PC-3 (cell line): ENCODE results near the gene INAVA. TPM values are rescaled to one million over a fixed set of nuclear protein-coding genes. Genes with fewer than 3 reads are reported as not detected.

Experiments used
- ATAC-seq: fragments of 200-7000 bp; cut with Tn5 transposase; 2 replicates; pipeline ENCODE4 v1.9.1; 2020; ENCODE audit warnings: mild to moderate bottlenecking, moderate library complexity
- BruUV-seq: library from RNA; stranded (reverse); fragments of 400-500 nt; replicated peaks from 2 replicates; lab custom pipeline; 2021; lab: Mats Ljungman, UMichigan
- CTCF ChIA-PET: fragments of 300-600 bp; sonication (Branson Sonifier 250); formaldehyde crosslinking; loops from one replicate; lab custom pipeline; 2022; ENCODE audit warnings: antibody characterized with exemption; lab: Charles Lee
- POLR2A ChIA-PET: fragments of 300-600 bp; sonication (Branson Sonifier 250); formaldehyde crosslinking; loops from one replicate; lab custom pipeline; 2022; ENCODE audit warnings: antibody characterized with exemption; ENCODE audit not compliant: unreplicated experiment; lab: Charles Lee
- DNase-seq: peaks from one replicate; pipeline ENCODE4 v3.0.0-alpha.2; 2015
- H2AFZ ChIP-seq: fragments of 300-600 bp; sonication (generic); 2 replicates; pipeline ENCODE4 v1.6.0; 2016; ENCODE audit warnings: antibody characterized with exemption, low read length
- H3F3A ChIP-seq: fragments of 300-600 bp; sonication (generic); one replicate; pipeline ENCODE4 v1.6.0; 2017; ENCODE audit warnings: antibody characterized with exemption, low read length, control low read depth, mild to moderate bottlenecking; ENCODE audit not compliant: unreplicated experiment
- H3K27ac ChIP-seq: fragments of 300-600 bp; sonication (generic); 2 replicates; pipeline ENCODE4 v1.5.1; 2016; ENCODE audit warnings: mild to moderate bottlenecking, low read length
- H3K27me3 ChIP-seq: fragments of 300-600 bp; sonication (generic); 2 replicates; pipeline ENCODE4 v1.6.1; 2016; ENCODE audit warnings: low read length, mixed read lengths
- H3K36me3 ChIP-seq: fragments of 300-600 bp; sonication (generic); 2 replicates; pipeline ENCODE4 v1.6.1; 2016; ENCODE audit warnings: low read depth, mixed run types, low read length, mixed read lengths
- H3K4me1 ChIP-seq: fragments of 300-600 bp; sonication (generic); 2 replicates; pipeline ENCODE4 v1.5.1; 2016; ENCODE audit warnings: low read length; ENCODE audit not compliant: insufficient read depth
- H3K4me2 ChIP-seq: fragments of 300-600 bp; sonication (generic); 2 replicates; pipeline ENCODE4 v1.6.0; 2016; ENCODE audit warnings: low read length
- H3K4me3 ChIP-seq: fragments of 300-600 bp; sonication (generic); 2 replicates; pipeline ENCODE4 v1.5.1; 2016; ENCODE audit warnings: mild to moderate bottlenecking, low read length, mixed read lengths
- H3K79me2 ChIP-seq: fragments of 300-600 bp; sonication (generic); 2 replicates; pipeline ENCODE4 v1.6.1; 2017; ENCODE audit warnings: low read length, mixed read lengths
- H3K9ac ChIP-seq: fragments of 300-600 bp; sonication (generic); 2 replicates; pipeline ENCODE4 v1.6.0; 2016; ENCODE audit warnings: mild to moderate bottlenecking, low read length
- H3K9me2 ChIP-seq: fragments of 300-600 bp; sonication (generic); replicated peaks from 2 replicates; pipeline ENCODE4 v1.6.1; 2016; ENCODE audit warnings: mixed run types, low read length, mixed read lengths
- H3K9me3 ChIP-seq: fragments of 300-600 bp; sonication (generic); 2 replicates; pipeline ENCODE4 v1.6.1; 2016; ENCODE audit warnings: low read length, mixed read lengths
- H4K20me1 ChIP-seq: fragments of 300-600 bp; sonication (generic); 2 replicates; pipeline ENCODE4 v1.6.1; 2016; ENCODE audit warnings: low read length, mixed read lengths
- EZH2 ChIP-seq: fragments of 300-600 bp; sonication (generic); IDR thresholded peaks from one replicate; pipeline ENCODE4 v1.6.1; 2017; ENCODE audit warnings: antibody characterized with exemption, mild to moderate bottlenecking, low read length; ENCODE audit not compliant: unreplicated experiment
- EZH2phosphoT487 ChIP-seq: fragments of 300-600 bp; sonication (generic); IDR thresholded peaks from 2 replicates; pipeline ENCODE4 v1.6.1; 2018; ENCODE audit warnings: mild to moderate bottlenecking, antibody characterized with exemption, low read length, borderline replicate concordance
- intact Hi-C: fragments of 100-400 bp; cut with micrococcal nuclease; formaldehyde crosslinking; loops from 2 replicates; pipeline ENCODE4 v1.9.0; 2023
- total RNA-seq: library from RNA; depleted of rRNA; stranded (reverse); fragments of >200 nt; gene quantifications from 2 replicates; pipeline ENCODE4 v1.2.3, GENCODE V29; 2014
- TF ChIP-seq, protein P1 (sequence below): fragments of 300-600 bp; sonication (generic); conservative IDR thresholded peaks from 2 replicates; pipeline ENCODE4 v1.5.1; 2017; ENCODE audit warnings: antibody characterized with exemption, low read depth, mild to moderate bottlenecking, low read length

Gene INAVA
- total RNA-seq, 1 experiment from 2014 or later: 102 TPM

DNA sequence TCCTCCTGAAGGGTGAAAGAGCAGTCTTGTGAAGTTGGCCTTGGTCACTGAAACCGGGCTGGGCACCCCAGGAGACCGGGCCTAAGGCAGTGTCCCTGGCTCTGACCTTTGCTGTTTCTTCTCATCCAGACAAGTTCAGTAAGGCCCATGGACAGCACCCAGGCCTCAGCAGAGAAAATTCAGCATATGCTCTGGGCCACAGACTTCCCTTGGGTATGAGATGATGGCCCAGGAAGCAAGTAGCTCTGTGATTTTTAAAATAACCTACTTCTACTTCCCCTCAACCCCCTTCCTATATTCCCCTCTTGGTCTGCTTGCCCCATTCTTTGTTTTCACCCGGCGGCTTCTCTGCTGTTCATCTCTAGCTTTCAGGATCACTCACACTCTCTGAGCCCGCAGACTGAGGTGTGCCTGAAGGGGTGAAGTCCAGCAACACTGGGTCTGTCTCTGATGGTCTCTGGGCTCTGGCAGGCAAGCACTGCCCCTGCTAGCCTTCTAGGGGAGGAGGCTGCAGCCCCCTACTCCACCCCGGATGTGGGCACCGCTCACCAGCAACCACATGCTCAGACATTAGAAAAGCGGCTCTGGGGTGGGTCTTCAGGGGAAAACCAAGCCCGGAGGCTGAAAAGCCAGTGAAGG is 24.8 kb upstream of the INAVA start:
- DNase-seq (no peak), ATAC-seq (no peak)
- no peak for TF ChIP-seq EZH2
- TF ChIP-seq, protein P1, sequence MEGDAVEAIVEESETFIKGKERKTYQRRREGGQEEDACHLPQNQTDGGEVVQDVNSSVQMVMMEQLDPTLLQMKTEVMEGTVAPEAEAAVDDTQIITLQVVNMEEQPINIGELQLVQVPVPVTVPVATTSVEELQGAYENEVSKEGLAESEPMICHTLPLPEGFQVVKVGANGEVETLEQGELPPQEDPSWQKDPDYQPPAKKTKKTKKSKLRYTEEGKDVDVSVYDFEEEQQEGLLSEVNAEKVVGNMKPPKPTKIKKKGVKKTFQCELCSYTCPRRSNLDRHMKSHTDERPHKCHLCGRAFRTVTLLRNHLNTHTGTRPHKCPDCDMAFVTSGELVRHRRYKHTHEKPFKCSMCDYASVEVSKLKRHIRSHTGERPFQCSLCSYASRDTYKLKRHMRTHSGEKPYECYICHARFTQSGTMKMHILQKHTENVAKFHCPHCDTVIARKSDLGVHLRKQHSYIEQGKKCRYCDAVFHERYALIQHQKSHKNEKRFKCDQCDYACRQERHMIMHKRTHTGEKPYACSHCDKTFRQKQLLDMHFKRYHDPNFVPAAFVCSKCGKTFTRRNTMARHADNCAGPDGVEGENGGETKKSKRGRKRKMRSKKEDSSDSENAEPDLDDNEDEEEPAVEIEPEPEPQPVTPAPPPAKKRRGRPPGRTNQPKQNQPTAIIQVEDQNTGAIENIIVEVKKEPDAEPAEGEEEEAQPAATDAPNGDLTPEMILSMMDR: no peak
- no peak for TF ChIP-seq EZH2phosphoT487
- no peak overlapping the region for H3K27ac ChIP-seq
- H3F3A ChIP-seq: no peaks in the 10 kb centered on the region
- intact Hi-C loops: loop anchor here (10.0 kb wide), 1 partner anchor 175 kb away; no protein-coding TSS in a partner anchor
- H3K4me1 ChIP-seq: no peaks in the 10 kb centered on the region
- CTCF ChIA-PET: no interaction called here
- no peaks in the 10 kb centered on the region for H3K36me3 ChIP-seq
- no peaks in the 10 kb centered on the region for H3K79me2 ChIP-seq
- H3K9ac ChIP-seq: no peak overlapping the region
- H3K4me3 ChIP-seq: no peak overlapping the region
- no peak overlapping the region for H2AFZ ChIP-seq
- H3K27me3 ChIP-seq: peaks cover 49% of the 10 kb centered on the region
- POLR2A ChIA-PET: interaction anchor here (0.6 kb wide), 1 partner anchor 43 kb away, joined by 3 read pairs; no protein-coding TSS in a partner anchor
- no peaks in the 10 kb centered on the region for H3K9me3 ChIP-seq
- BruUV-seq: no TSS peak
- no peaks in the 10 kb centered on the region for H3K9me2 ChIP-seq
- no peaks in the 10 kb centered on the region for H4K20me1 ChIP-seq
- H3K4me2 ChIP-seq: no peak overlapping the region

DNA sequence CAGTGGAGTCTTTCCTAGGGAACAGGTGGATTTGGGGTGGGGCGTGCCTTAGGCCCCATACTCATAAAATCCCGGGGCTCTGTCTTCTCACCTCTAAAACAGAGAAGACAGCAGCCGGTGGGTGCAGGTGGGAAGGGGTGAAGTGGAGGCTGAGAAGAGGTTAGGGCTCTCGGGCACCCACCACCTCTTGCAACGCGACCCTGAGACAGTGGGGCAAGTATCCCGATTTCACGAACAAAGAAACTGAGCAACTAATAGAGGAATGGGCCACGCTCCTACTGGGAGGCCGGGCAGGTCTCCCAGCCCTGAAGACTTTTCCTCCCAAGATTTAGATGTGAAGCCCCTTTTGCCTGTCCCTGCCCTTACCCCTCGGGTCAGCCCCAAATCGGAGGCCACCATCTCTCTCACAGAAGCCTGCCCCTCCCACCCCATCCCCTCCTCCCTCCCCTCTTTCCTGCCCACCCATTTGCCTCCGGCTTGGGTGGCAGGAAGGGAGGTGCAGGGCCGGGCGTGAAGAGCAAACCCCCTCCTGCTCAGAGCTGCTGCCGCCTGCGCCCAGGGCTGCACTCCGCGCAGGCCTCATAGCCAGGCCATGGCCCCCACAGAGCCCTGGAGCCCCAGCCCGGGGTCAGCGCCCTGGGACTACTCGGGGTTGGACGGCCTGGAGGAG is 22.1 kb upstream of the INAVA start, which contains the start of gene GPR25:
Gene GPR25 (plus strand): TSS at position 536 of the 670 bp plus-strand sequence. CDS start 57 bp downstream, at position 593.
- CTCF ChIA-PET: no interaction called here
- no peak within 1 kb of the TSS for H3K4me2 ChIP-seq
- no peak within 1 kb of the TSS for H3K4me3 ChIP-seq
- intact Hi-C loops: no loop called here
- no peak within 1 kb of the TSS for H3K27ac ChIP-seq
- TF ChIP-seq, protein P1: no peak
- TF ChIP-seq EZH2 (no peak), EZH2phosphoT487 (no peak)
- H3K9me3 ChIP-seq: no peaks in the 10 kb centered on the region
- no peaks in the 10 kb centered on the region for H3K79me2 ChIP-seq
- H3F3A ChIP-seq: no peaks in the 10 kb centered on the region
- ATAC-seq: no peak
- H3K9ac ChIP-seq: no peak within 1 kb of the TSS
- no peaks in the 10 kb centered on the region for H4K20me1 ChIP-seq
- H3K9me2 ChIP-seq: no peaks in the 10 kb centered on the region
- DNase-seq: no peak
- H3K36me3 ChIP-seq: no peaks in the 10 kb centered on the region
- no peak within 1 kb of the TSS for H2AFZ ChIP-seq
- POLR2A ChIA-PET: no interaction called here
- H3K27me3 ChIP-seq: peaks cover 58% of the 10 kb centered on the region
- no TSS peak for BruUV-seq
- H3K4me1 ChIP-seq: no peaks in the 10 kb centered on the region

DNA sequence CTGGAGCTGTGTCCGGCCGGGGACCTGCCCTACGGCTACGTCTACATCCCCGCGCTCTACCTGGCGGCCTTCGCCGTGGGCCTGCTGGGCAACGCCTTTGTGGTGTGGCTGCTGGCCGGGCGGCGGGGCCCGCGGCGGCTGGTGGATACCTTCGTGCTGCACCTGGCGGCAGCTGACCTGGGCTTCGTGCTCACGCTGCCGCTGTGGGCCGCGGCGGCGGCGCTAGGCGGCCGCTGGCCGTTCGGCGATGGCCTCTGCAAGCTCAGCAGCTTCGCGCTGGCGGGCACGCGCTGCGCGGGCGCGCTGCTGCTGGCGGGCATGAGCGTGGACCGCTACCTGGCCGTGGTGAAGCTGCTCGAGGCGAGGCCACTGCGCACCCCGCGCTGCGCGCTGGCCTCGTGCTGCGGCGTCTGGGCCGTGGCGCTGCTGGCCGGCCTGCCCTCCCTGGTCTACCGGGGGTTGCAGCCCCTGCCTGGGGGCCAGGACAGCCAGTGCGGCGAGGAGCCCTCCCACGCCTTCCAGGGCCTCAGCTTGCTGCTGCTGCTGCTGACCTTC is 21.5 kb upstream of the INAVA start:
- CTCF ChIA-PET: no interaction called here
- Histone ChIP-seq H3F3A (no peaks in the 10 kb centered on the region), H3K4me2 (no peak overlapping the region), H3K79me2 (no peaks in the 10 kb centered on the region), H3K9ac (no peak overlapping the region), H3K9me3 (no peaks in the 10 kb centered on the region), H4K20me1 (no peaks in the 10 kb centered on the region), H3K4me1 (no peaks in the 10 kb centered on the region), H3K4me3 (no peak overlapping the region), H3K27me3 (peaks cover 62% of the 10 kb centered on the region), H2AFZ (no peak overlapping the region), H3K36me3 (no peaks in the 10 kb centered on the region), H3K27ac (no peak overlapping the region), H3K9me2 (no peaks in the 10 kb centered on the region)
- intact Hi-C loops: no loop called here
- POLR2A ChIA-PET: no interaction called here
- no peak for DNase-seq
- BruUV-seq: no TSS peak
- no peak for ATAC-seq
- TF ChIP-seq EZH2phosphoT487: no peak
- TF ChIP-seq, protein P1: no peak
- TF ChIP-seq EZH2: no peak
